ENCODE data around the gene PYCR2. TPM values are rescaled to one million over a fixed set of nuclear protein-coding genes. Genes with fewer than 3 reads are reported as not detected.
A peak's percentile ranks its signal among the peaks of the same experiment; 100 is the strongest.
"Not testable (repeated sequence)": the region's sequence is repeated elsewhere in the genome, so short reads cannot be mapped to it uniquely, and the experiment has no call there.

Gene PYCR2
- total and polyA plus RNA-seq, 2 of the 8 experiments (the other 6 are each of a cell fraction or from before 2014, with no cell fraction given), result 79.3 to 84.6 TPM

DNA sequence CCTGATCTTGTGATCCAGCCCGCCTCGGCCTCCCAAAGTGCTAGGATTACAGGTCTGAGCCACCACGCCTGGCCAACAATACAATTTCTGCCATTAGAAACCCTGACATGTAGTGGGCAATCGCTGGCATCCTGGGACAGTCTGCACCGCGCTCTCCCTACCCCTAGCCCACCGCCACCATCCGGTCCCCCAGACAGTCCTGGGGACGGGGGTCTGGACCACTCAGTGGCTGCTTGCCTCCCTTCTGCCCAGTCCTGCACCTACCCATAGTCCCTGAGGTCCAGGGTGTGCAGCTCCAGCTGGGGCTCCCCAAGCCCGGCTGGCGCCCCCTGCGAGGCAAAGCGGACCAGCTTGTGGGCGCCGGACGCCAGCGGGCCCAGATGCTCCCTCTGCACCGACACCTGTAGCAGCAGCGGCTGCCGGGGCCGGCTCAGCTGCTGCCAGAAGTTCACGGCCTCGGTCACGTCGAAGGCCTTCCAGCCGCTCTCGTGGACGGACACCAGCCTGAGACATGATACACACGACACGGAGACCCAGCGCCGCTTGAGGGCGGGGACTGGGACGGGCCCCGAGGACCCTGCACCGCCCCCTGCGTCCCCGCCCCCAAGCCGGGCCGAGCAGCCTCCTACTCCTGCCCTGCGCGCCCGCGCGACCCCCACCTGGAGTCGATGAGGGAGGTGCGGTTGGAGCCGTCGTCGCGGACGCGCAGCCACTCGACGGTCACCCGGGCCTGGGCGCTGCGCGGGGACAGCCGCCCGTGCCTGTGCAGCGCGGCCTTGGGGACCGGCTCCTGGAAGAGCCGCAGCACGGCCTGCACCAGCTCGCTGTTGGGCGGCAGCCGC is 15.3 kb upstream of the PYCR2 start:
- not testable (repeated sequence) for H3K79me2 ChIP-seq (ENCODE audit: control insufficient read depth in 1 of 2, insufficient read depth in 2 of 2, low read length in 2 of 2); H3K56ac ChIP-seq (replicated peaks; ENCODE audit: insufficient read length, low read depth, low read length); H3K79me1 ChIP-seq (ENCODE audit: low read depth, low read length); H3K23ac ChIP-seq (ENCODE audit: insufficient read length); H2BK120ac ChIP-seq (replicated peaks; ENCODE audit: low read depth, low read length); H2AFZ ChIP-seq (ENCODE audit: low read length); H3K9ac ChIP-seq (replicated peaks in 1 of 4; ENCODE audit: extremely low read depth in 1 of 4, low read depth in 3 of 4, low read length in 3 of 4); H3K27me3 ChIP-seq (replicated peaks in 1 of 4; ENCODE audit: control insufficient read depth in 3 of 4, extremely low read depth in 1 of 4, insufficient read depth in 3 of 4, low read length in 3 of 4); H3K36me3 ChIP-seq (ENCODE audit: control insufficient read depth in 2 of 4, insufficient read depth in 4 of 4, low read length in 3 of 4); H2AK5ac ChIP-seq (ENCODE audit: low read depth, low read length); H2BK15ac ChIP-seq (ENCODE audit: low read length); FAIRE-seq; H4K20me1 ChIP-seq (replicated peaks in 1 of 2; ENCODE audit: control insufficient read depth in 1 of 2, insufficient read depth in 2 of 2, low read length in 2 of 2); H2BK20ac ChIP-seq (ENCODE audit: low read length); H3K27ac ChIP-seq (ENCODE audit: low read depth, low read length); H4K5ac ChIP-seq (ENCODE audit: insufficient read length, low read depth, low read length); H3K4ac ChIP-seq (replicated peaks; ENCODE audit: insufficient read length, low read depth, low read length); H3K9me3 ChIP-seq (ENCODE audit: insufficient read depth in 2 of 2, low read depth in 1 of 2, low read length in 1 of 2); H2BK5ac ChIP-seq (ENCODE audit: low read depth, low read length); H4K8ac ChIP-seq (ENCODE audit: extremely low read depth, insufficient read depth, low read length); H3K23me2 ChIP-seq (ENCODE audit: low read depth, low read length); H3K14ac ChIP-seq (ENCODE audit: insufficient read length)
- WGBS, 2 experiments (ENCODE audit: extremely low coverage in 1 of 2, insufficient coverage in 1 of 2, insufficient read length in 1 of 2, insufficient replicate concordance in 2 of 2, low coverage in 1 of 2, low lambda C conversion rate in 2 of 2, missing lambda C conversion rate in 1 of 2), result 24% methylated on average over 31 of the region's 69 CpGs; no CpG with 5 or more reads in 1 of the 2 experiments
- H4K91ac ChIP-seq (replicated peaks; ENCODE audit: insufficient read length, low read length), result peak overlapping the region; percentile 74
- TF ChIP-seq, protein P1, sequence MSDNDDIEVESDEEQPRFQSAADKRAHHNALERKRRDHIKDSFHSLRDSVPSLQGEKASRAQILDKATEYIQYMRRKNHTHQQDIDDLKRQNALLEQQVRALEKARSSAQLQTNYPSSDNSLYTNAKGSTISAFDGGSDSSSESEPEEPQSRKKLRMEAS (IDR thresholded peaks at IDR 0.05), result peak; percentile 43; the same call in 1 of the 2 replicates
- TF ChIP-seq, protein P2, sequence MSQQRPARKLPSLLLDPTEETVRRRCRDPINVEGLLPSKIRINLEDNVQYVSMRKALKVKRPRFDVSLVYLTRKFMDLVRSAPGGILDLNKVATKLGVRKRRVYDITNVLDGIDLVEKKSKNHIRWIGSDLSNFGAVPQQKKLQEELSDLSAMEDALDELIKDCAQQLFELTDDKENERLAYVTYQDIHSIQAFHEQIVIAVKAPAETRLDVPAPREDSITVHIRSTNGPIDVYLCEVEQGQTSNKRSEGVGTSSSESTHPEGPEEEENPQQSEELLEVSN (IDR thresholded peaks at IDR 0.05), result 0 out of 2 replicates have a peak, but pooled peaks have one; percentile 28
- TF ChIP-seq KDM4A (IDR thresholded peaks at IDR 0.05; ENCODE audit: low read depth, low read length, severe bottlenecking), result peak; percentile 69
- H3K4me3 ChIP-seq (ENCODE audit: extremely low read depth in 1 of 4, insufficient read depth in 2 of 4, low read depth in 3 of 4, low read length in 4 of 4), result peak overlapping the region; percentile 20 to 59 (median 28); a peak in 7 of 8 replicates
- H3K4me1 ChIP-seq (replicated peaks in 1 of 4; ENCODE audit: control insufficient read depth in 3 of 4, insufficient read depth in 4 of 4, low read length in 3 of 4), result peaks cover 0 to 11% (median 7%) of the 10 kb centered on the region in 4 experiments; a peak in 4 of 7 replicates
- ChIA-PET CTCF (ENCODE audit: partially characterized antibody) (interaction anchor here (1.2 to 4.0 kb wide), 3 partner anchors 23 to 63 kb away, joined by 3 to 23 read pairs (median 4); no protein-coding TSS in a partner anchor), POLR2A (ENCODE audit: partially characterized antibody) (interaction anchor here (1.0 kb wide), 1 partner anchor 12 kb away, joined by 3 read pairs; no protein-coding TSS in a partner anchor)
- H3K4me2 ChIP-seq (ENCODE audit: insufficient read depth in 1 of 2, low read depth in 2 of 2, low read length in 2 of 2), result peak overlapping the region; percentile 50 to 66
- peak in 1 of 2 experiments; percentile 88 for DNase-seq (ENCODE audit: low read depth in 1 of 2, low spot score in 2 of 2)
- peak overlapping the region; percentile 60; the same call in 1 of the 2 replicates for H3K18ac ChIP-seq (ENCODE audit: extremely low read depth, low read length)
- 0 out of 2 replicates have a peak overlapping the region, but pooled peaks have one; percentile 17 for H2BK12ac ChIP-seq (ENCODE audit: low read depth, low read length)
